NCI-H1092 (cell line): ENCODE data around the gene KCNQ5.
"Not testable (repeated sequence)": the region's sequence is repeated elsewhere in the genome, so short reads cannot be mapped to it uniquely, and the experiment has no call there.

Experiments used
- DNase-seq: peaks from one replicate; lab custom pipeline; 2025; lab: John Stamatoyannopoulos, UW

The KCNQ5 gene

DNA sequence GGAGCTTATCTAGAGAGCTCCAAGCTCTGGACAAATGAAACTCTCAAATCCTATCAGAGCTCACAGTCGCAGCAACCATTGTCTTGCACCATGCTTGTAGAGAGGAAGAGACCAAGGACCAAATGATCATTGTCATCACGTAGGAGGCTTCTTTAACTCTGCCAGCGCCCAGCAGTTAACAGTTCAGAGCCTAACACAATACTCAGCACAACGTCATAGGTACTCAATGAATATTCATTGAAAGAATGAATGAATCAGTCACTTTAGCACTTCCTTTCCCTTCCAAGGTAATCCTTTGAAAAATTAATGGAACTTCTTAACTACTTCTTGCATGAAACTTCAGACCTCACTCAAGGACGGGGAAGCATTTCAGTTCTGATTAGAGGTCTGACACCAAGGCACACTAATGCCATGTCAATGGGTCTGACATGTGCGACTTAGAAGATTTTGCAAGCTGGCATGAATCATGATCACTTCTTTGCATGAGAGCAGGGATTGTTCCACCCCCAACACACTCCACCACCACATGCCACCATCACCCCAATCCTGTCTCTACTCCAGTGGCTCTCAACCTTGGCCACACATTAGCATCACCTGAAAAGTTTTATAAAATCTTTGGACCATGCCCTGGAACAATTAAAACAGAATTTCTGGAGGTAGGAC is 558.3 kb downstream of the KCNQ5 start:
- no peak for DNase-seq

DNA sequence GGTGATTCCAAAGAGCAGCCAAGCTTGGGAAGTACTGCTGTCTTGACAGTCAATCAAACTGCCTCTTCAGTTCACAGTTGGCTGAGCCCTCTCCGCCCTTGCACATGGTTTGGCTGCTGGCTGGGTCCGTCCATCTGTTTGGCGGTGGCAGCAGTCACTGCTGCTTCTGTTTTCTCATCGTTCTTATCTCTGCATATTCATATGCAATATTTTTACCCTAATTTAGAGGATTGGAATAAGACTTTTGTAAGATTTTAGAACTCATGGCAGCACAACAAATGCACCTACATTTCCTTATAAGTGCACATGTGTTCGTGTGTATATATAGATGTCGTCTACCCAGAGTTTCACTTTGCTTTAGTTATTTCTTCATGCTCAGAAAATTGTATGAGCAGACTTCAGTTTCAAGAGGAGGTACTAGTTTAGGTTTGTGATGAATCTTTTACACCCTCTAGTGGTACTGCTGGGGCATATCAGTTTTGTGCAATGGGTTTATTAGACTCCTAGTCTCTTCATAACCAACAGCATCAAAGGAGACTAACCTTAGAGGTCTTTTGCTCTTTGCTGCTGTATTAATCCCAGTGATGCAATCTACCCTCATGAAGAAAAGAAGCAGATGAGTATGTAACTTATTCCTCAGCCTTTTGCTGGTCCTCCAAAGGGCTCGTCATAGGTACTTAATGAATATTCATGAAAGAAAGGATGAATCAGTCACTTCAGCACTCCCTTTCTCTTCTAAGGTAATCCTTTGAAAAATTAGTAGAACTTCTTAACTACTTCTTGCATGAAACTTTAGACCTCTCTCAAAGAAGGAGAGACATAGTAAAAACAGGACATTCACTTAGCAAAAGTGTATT is 559.1 kb downstream of the KCNQ5 start:
- no peak for DNase-seq

DNA sequence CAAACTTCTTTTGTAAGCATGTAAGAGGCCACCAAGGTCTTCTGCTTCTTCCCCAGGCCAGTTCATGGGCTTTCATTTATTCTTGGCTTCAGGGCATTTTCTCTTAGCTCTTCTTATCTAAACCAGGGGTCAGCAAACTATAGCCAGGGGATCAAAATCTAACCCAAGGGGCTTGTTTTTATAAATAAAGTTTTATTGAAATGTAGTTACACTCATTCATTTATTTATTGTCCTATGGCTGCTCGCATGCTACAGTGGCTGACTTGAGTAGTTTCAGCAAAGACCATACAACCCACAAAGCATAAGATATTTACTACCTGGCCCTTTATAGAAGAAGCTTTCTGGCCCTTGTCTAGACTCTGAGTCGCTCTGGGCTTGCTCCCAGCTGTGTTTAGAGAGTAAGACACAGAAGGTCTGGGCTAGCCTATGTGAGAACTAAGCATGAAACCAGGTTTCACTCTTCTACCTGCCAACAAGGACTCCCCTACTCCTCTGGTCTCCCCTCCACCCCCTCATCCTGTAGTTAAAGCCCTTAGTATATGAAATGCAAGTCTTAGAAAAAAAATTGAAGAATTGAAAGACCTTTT is 560.2 kb downstream of the KCNQ5 start:
- no peak for DNase-seq

DNA sequence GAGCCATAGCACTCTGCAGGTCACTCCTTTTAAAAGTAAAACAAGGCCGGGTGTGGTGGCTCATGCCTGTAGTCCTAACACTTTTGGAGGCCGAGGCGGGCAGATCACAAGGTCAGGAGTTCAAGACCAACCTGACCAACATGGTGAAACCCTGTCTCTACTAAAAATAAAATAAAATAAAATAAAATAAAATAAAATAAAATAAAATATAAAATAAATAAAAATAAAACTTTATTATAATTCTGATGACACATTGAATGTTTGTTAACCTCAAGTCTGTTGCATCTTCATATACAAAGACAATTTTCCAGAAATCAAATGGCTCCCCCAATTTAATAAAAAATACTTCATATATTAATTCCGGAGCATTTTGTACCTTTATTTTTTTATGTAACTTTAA is 571.4 kb downstream of the KCNQ5 start:
- DNase-seq = not testable (repeated sequence)

DNA sequence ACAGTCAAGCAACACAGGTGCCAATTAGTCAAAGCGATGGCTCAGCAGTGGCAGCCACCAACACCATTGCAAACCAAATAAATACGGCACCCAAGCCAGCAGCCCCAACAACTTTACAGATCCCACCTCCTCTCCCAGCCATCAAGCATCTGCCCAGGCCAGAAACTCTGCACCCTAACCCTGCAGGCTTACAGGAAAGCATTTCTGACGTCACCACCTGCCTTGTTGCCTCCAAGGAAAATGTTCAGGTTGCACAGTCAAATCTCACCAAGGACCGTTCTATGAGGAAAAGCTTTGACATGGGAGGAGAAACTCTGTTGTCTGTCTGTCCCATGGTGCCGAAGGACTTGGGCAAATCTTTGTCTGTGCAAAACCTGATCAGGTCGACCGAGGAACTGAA is 572.9 kb downstream of the KCNQ5 start:
- no peak for DNase-seq

DNA sequence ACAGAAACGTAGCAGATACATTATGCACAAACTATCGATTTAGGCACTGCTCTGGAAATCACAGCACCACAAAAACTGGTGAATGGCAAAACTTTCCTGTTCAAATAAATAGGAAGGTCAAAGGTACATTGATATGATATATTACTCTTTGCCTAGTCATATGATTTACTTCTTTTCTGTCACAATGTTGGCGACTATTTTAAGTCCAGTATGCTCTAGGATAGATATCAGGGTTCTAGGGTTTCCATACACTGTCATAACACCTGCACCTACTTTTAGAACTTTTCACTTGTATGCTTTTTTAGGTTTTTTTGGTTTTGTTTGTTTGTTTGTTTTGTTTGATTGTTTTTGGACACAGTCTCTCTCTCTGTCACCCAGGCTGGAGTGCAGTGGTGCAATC is 578.4 kb downstream of the KCNQ5 start:
- no peak for DNase-seq

DNA sequence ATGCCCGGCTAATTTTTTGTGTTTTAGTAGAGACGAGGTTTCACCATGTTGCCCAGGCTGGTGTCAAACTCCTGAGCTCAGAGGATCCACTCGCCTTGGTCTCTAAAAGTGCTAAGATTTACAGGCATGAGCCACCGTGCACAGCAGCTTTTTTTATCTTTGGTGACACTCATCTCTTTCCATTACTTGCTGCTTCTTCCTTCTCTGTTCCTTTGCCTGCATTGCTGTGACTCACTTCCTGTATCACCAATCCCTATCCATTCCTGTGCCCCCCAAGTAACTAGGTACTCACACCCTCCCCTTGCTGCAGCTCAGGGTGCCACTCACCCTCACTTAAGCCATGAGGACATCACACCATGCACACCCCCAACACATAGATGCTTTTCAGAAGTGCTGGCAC is 578.9 kb downstream of the KCNQ5 start:
- DNase-seq = no peak

DNA sequence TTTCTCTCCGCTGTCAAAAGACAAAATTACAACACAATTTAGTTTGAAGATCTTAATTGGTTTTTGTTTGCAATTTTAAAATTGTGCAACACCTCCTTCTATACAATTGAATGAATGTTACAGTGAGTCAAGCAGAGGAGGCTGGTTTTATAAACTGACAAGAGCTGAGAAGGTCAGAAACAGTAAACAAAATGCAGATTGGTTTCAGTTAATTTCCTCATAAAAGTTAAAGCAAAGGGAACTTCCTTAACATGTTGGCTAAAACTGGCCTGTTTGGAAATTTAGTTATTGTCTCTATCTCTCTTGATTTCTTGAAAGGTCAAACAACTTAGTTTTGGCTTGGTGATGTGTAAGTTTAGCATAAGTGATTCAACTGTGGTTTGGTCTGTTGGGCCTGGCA is 581.2 kb downstream of the KCNQ5 start:
- DNase-seq = no peak

DNA sequence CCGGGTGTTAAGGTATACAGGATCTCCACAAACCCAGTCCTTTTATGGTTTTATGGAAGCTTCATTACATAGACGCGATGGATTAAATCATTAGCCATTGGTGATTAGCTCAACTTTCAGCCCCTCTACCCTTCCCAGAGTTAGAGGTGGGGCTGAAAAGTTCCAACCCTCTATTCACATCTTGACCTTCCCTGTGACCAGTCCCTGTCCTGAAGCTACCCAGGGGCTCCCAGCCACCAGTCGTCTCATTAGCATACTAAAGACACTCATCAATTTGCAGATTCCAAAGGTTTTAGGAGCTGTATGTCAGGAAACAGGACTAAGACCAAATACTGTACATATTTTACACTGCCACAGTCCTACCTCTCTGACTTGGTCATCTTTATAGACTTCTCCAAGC is 582.4 kb downstream of the KCNQ5 start:
- no peak for DNase-seq

DNA sequence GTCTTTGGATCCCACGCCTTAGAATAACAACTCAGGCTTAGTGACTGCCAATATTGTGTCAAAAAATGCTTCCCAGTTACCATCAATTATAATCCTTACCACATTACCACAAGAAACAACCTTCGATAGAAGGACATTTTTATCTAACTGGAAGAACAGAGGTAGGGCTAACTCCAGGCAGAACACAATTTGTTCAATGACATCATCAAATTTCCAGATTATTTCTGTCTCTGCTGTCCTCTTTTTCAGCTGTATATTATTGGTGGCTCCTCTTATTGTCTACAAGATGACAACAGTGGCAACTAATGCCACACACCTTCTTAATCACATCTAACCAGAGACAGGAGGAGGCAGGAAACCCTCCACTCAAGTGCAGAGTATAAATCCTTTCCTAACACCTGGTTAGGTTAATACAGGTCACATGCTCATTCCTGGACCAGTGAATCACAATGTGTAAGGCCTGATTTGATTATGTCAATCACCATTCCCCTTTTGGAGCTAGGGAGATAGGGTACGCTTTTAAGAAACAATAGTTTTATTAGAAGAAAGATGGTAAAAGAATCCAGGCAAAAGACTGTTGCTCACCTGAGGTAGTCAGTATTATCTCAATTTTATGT is 585.5 kb downstream of the KCNQ5 start:
- no peak for DNase-seq

DNA sequence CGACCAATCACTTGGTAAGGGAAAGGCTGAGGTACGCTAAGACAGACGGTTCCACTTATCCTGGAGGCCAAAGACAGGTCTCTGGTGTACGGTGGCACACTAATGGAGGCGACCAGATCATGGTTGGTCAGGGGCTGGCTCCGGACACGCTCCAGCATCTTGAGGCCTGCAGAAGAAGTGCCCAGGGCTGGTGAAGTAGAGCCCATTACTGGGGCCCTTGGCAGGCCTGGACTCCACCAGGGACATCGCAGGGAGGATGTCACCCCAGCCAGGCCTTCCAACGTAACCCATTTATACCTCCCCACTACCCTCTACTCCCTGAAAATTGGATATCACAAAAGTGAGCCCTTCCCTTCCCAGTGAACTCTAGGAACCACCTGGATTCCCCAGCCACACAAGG is 587.3 kb downstream of the KCNQ5 start:
- DNase-seq = no peak

DNA sequence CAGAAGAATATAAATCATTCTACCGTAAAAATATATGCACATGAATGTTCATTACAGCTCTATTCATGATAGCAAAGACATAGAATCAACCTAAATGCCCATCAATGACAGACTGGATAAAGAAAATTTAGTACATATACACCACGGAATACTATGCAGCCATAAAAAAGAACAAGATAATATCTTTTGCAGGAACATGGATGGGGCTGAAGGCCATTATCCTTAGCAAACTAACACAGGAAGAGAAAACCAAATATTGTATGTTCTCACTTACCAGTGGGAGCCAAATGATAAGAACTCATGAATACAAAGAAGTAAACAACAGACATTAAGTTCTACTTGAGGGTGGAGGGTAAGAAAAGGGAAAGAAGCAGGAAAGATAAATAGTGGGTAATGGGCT is 595.0 kb downstream of the KCNQ5 start:
- DNase-seq = no peak

DNA sequence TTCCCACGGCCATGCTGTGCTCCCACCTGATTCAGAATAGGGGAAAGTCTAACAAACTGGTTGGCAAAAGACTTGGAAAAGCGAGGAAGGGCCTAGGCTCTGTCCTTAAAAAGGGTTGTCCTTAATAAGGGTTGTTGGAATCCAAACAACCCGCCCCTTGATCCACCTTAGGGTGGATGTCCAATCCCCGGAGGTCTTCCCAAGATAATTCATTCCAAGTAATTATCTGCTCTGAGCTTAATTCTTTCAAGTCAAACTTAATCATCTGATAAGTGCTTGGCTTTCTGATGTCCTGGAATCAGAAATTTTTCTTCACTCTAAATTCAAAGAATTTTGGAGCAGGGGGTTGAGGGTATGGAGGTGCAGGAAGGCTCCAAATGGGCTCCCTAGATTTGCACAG is 603.5 kb downstream of the KCNQ5 start, which contains the start of gene KHDC1L:
TSS of gene KHDC1L (minus strand) at position 101 of the 400 bp plus-strand sequence. CDS start at position 13, 88 bp downstream.
- no peak for DNase-seq

DNA sequence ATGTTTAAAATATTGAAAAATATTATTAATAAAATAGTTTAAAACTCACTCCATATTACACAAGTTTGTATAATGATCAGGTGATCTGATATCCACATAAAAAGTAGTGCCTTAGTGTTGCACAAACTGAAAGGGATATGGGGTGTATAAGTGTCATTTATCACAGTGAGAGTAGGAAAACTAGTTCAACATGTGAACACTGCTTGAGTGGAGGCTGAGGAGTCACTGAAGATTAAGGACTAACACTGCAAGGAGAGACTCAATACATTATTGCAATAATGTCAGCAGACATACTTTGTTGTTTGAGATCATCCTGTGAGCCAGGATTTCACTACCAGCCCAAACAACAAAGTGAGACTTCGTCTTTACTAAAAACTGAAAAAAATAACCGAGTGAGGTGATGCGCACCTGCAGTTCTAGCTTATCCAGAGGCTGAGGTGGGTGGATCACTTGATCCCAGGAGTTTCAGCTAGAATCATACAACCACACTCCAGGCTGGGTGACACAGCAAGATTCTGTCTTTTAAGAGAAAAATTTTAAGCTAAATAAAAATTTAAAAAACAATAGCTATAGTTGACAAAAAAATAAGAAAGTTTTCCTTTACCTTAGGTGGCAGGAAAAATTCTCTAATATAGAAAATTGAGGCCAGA is 605.9 kb downstream of the KCNQ5 start:
- DNase-seq = no peak

DNA sequence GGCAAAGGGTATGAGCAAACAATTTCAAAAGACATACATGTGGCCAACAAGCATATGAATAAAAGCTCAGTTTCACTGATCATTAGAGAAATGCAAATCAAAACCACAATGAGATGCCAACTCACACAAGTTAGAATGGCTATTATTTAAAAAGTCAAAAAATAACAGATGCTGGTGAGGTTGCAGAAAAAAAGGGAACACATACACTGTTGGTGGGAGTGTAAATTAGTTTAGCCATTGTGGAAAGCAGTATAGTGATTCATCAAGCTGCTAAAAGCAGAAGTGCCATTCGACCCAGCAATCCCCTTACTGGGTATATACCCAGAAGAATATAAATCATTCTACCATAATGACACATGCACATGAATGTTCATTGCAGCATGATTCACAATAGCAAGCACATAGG is 610.1 kb downstream of the KCNQ5 start:
- no peak for DNase-seq

DNA sequence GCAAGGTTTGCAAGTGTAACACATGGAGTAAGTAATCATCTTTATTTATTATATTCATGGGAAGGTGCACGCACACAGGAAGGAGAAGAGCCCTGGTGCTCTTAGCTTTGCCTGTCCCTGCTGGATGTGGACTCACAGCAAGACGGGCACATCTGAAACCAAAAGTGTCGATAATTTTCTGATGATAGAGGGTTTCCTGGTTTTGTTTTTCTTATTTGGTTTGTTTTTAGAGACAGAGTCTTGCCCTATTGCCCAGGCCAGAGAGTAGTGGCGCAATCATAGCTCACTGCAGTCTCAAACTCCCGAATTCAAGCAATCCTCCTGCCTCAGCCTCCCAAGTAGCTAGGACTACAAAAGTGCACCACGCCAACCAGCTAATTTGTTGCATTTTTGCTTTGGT is 611.2 kb downstream of the KCNQ5 start:
- no peak for DNase-seq

DNA sequence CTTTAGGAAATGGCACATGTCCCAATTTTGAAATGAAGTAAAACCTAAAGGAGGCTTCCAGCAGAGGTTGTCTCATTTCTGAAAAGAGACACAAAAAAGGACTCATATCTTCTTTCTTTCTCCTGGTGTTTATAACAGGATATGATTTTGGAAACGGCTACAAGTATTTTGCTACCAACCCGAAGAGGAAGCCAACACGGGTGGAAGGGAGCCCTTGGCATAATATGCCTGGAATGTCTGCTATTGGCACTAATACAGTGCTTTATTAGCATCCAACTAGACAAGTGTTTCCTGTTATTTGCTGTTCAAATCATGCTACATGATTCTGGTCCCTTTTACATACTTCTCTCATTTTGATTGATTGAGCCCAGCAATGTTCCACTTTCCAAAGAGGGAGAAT is 612.1 kb downstream of the KCNQ5 start:
- DNase-seq = not testable (repeated sequence)

DNA sequence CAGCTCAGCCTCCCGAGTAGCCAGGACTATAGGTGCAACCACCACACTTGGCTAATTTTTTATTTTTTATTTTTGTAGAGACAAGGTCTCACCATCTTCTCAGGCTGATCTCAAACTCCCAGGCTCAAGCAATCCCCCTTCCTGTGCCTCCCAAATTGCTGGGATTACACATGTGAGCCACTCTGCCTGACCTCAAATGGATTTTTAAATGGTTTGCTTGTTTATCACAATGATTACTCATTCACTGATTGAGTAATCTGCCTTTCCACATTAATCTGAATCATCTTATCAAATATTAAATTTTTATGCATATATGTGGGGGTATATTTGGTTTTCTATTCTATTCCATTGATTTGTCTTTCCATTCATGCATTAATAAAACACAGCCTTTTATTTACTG is 612.9 kb downstream of the KCNQ5 start:
- DNase-seq = no peak

DNA sequence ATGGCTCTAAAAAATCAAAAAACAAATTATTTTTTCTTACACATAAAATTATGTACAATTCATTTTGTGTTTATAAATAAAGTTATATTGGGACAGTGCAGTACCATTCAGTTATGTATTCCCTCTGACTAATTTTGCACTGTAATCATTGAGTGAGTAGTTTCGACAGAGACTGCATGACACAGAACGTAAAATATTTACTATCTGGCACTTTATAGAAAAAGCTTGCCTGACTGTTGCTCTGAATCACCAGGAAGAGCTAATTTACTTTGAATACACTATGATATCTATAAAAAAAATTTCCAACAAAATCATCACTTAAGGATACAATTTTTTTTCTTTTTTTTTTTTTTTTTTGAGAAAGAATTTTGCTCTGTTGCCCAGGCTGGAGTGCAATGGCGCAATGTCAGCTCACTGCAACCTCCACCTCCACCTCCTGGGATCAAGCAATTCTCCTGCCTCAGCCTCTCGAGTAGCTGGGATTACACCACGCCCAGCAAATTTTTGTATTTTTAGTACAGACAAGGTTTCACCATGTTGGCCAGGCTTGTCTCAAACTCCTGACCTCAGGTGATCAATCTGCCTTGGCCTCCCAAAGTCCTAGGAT is 614.4 kb downstream of the KCNQ5 start:
- DNase-seq = no peak

DNA sequence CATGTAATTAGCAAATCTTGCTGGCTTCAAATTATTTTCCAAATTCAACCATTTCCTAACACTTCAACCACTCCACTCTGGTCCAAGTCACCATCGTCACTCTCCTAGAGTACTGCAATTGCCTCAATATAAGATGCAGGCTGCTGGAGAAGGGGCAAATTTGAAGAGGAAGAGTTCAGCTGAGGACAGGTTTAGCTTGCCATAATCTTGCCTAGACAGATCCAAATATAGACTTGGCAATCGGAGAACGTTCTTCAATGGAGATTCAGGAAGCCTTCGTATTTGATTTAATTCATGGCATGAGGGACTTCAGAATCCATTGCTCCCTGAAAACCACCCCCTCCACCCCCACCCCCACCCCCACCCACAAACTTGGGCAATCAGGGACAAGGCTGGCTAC is 618.9 kb downstream of the KCNQ5 start:
- DNase-seq = no peak

DNA sequence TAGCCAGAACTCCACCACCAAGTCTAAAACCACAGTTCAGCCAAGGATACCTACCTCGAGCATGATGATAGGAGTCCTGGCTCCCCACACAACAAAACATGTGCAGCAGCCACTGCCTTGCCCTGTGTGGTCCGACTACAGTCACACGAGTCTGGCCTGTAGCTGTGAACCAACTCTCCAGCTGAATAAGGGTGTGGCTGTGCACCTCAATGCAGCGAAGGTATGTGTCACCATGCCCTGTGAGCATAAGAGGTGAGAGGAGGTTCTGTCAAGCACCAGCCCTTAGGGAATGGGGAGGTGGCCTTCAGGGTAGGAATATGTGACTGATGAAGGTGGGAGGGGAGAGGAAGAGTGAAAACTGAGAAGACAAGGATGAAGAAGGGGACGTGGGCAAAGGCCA is 620.1 kb downstream of the KCNQ5 start:
- no peak for DNase-seq
